Glomerular visceral epithelial cell (primary cell): ENCODE data around the gene HACD1.
"Not testable (repeated sequence)": the region's sequence is repeated elsewhere in the genome, so short reads cannot be mapped to it uniquely, and the experiment has no call there.

ENCODE experiments used
- DNase-seq: peaks from one replicate; pipeline ENCODE4 v3.0.0-alpha.2; 2016; ENCODE audit errors: extremely low spot score

The HACD1 gene

DNA sequence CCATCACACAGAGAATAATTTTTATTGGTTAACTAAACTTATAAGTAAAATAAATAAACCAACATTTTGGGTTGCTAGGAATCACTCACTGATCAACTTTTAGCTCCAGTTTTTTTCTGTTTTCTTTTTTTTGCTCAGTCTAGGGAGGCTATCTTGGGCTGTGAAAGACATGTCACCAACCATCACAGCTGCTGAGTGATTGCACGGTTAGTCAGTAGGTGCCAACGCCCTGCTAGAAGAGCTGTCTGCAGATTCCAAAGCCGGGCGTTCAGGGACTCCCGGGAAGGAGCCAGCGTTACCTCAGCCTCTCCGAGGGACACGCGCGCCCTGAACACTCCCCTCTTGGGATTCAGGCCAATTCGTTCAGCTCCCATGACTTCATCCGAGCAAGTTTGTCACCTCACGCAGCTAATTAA lies 26.2 kb upstream of the HACD1 start:
- peak; percentile 89 for DNase-seq

GRCh38 chr10:17640331-17640816 lies 23.2 kb upstream of the HACD1 start:
- DNase-seq, result no peak

DNA sequence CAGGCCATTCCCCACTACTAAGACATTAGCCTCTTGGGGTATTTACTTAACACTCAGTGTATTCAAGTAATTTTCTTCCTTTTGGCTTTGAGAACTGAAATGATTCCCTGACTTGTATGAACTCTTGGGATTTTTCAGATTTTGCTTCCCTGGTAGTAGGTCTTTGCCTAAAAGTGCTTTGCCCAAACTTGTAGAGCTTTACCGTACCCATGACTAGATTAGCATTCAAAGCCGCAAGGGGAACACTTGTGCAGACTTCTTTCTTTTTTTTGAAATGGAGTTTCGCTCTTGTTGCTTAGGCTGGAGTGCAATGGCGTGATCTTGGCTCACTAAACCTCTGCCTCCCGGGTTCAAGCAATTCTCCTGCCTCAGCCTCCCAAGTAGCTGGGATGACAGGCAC lies 20.7 kb upstream of the HACD1 start:
- no peak for DNase-seq

GRCh38 chr10:17633353-17633752 lies 16.2 kb upstream of the HACD1 start:
- no peak for DNase-seq

DNA sequence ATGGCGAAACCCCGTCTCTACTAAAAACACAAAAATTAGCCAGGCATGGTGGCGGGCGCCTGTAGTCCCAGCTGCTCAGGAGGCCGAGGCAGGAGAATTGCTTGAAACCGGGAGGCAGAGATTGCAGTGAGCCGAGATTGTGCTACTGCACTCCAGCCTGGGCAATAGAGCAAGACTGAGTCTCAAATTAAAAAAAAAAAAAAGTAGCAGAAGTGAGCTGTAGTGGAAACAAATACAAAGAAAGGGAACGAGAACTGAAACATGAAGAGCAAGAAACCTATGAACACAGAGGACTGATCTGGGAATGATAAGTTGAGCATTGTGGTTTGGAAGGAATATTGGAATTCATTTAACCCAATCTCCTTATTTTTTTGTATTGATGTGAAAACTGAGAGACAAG lies 15.4 kb upstream of the HACD1 start:
- DNase-seq, result not testable (repeated sequence)

DNA sequence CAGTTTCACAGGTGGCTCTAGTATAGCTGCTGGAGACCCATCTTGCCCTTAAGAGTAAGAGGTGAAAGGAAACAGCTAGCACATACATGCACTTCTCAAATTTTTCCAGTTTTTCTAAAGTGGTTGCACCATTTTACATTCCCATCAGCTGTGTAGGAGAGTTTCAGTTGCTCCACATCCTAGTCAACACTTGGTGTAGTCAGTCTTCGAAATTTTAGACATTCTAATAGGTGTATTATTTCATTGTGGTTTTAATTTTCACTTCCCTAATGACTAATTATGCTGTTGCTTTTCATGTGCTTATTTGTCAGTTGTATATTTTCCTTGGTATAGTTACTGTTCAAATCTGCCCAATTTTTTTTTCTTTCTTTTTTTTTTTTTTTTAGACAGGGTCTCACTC lies 9.5 kb upstream of the HACD1 start:
- no peak for DNase-seq

- DNase-seq, result no peak
Observed at GRCh38 chr10:17624996-17625395, 7.8 kb upstream of the HACD1 start.

GRCh38 chr10:17622061-17622460 lies 4.9 kb upstream of the HACD1 start:
- no peak for DNase-seq

DNA sequence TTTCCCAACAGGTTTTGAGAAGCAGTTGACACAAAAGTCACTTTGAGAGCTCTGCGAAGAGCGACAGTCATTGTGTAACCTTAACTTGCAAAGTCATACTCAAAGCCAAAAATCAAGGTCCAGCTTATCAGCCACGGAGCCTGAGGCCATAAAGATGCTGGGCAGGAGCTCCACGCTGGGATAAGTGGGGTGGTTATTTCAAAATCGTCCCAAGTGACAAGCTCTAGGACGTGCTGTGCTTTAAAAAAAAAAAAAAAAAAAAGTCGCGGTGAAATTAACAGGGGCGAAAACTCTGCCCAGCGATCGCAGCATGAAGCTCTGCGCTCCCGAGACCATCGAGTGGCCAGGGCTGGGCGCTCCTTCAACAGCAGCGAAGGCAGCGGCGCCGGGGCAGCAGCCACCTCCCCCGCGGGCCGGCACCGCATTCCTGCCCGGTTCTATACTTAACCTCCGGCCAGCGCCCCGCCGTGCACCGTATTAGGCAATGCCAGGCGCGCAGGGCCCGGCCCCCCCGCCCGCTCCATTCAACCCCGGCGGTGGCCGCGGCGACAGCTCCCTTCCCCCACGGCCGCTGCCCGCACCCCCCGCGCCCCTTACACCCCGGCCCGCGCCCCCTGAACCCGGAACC lies 657 bp downstream of the HACD1 start:
- DNase-seq, result peak; percentile 72

- DNase-seq, result no peak
Observed at GRCh38 chr10:17609523-17610079, 7.6 kb downstream of the HACD1 start.

GRCh38 chr10:17607603-17608332 lies 9.4 kb downstream of the HACD1 start:
- DNase-seq, result peak; percentile 56

DNA sequence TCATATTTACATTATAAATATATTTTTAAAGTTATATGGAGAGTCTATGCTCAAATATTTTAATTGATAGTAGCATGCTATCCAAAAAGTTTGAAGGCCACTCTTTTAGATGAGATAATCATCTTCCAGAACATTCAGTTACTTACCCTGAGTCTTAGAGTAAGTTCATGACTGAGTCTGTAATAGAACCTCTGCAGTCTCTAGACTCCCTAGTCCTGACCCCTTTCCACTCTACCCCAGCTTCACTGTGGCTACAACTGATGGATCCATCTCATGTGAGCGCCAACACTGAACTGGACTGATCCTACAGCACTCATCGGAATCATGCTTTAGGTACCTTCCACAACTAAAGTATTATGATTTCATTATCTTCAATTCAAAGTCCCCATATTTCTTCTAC lies 10.1 kb downstream of the HACD1 start:
- DNase-seq, result no peak

GRCh38 chr10:17606547-17607040 lies 10.6 kb downstream of the HACD1 start:
- no peak for DNase-seq

- DNase-seq, result no peak
Observed at GRCh38 chr10:17605936-17606335, 11.2 kb downstream of the HACD1 start.

DNA sequence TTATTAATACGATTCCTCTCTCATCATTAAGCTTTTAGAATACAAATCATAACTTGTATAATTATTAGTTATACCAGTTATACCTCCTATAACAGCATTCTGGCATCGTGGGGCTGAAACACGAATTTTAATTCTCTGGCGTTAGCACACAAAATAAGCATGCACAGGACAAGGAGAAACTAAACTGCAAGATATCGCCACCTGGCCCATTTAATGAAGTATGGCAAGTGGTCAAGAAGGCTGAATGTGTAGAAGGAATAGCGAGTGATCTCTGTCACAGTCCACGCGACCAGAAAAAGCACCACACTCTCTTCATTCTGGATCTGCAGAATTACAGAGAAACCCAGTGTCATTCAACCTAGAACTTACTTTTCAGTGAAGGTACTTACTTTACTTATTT lies 18.1 kb downstream of the HACD1 start:
- DNase-seq, result peak; percentile 33

DNA sequence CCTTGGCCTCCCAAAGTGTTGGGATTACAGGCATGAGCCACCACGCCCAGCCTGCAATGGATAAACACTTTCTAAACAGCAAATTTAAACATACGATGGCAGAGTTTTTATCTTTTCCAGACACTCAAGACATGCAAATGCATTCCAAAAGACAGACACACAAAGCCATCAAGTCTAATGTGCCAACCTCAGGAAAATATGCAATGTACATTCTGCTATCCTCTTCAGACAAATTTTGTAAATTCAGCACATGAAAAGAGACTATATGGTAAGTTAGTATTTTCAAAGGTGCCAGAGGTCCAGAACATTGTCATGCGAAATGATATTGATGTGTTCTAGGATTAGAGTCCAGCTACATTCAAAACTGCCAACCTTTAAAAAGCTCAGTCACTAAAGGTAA lies 19.8 kb downstream of the HACD1 start:
- no peak for DNase-seq

GRCh38 chr10:17590969-17591645 lies 26.1 kb downstream of the HACD1 start:
- DNase-seq, result no peak

DNA sequence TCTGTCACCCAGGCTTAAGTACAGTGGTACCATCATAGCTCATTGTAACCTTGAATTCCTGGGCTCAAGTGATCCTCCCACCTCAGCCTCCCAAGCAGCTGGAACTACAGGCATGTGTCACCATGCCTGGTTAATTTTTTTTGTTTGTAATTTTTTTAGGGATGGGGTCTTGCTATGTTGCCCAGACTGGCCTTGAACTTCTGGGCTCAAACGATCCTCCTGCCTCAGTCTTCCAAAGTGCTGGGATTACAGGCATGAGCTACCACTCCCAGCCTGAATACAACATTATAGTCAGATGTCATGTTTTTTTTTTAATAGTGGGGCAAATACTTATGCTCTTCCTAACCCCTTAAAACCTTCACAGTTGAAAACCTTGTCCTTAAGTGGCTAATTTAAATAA lies 27.9 kb downstream of the HACD1 start:
- DNase-seq, result not testable (repeated sequence)

GRCh38 chr10:17588420-17588819 lies 28.8 kb downstream of the HACD1 start:
- no peak for DNase-seq

DNA sequence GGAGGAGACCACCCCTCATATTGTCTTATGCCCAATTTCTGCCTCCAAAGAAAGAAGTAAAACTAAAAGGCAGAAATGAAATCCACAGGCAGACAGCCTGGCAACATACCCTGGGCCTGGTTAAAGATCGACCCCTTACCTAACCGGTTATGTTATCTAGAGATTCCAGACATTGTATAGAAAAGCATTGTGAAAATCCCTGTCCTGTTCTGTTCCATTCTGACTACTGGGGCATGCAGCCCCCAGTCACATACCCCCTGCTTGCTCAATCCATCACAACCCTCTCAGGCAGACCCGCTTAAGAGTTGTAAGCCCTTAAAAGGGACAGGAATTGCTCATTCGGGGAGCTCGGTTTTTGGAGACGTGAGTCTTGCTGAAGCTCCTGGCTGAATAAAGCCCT lies 29.9 kb downstream of the HACD1 start:
- DNase-seq, result not testable (repeated sequence)

DNA sequence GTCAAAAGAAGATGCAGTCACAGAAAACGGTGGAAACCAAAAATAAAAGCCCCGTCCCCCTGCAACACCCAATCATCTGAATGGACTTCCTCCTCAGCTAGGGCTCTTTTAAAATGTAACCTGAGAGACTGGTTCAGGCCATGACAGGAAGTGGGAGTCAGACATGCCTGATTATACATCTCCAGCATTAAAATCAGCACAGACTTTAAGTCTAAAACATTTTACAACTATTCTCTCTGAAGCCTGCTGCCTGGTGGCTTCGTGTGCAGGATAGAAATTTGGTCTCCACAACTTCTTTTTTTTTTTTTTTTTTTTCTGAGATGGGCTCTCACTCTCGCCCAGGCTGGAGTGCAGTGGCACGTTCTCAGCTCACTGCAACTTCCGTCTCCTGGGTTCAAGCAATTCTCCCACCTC lies 30.3 kb downstream of the HACD1 start:
- DNase-seq, result peak; percentile 29

DNA sequence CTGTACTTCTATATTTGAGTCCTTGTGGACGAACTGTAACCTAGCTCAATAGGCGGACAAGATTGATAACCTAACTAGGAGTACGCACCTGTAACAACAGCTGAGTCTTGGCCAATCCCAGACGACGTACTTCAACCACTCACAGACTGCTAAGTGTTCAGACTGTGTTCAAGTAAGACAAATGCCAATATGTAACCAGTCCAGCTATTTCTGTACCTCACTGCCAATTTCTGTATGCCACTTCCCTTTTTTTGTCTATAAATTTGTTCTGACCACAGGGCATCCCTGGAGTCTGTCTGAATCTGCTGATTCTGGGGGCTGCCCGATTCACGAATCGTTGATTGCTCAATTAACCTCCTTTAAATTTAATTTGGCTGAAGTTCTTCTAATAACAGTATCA lies 32.2 kb downstream of the HACD1 start:
- DNase-seq, result no peak
